ENCODE measurements around the gene RPL10.

Gene RPL10

GRCh38 chrX:154380787-154381186 lies 17.4 kb upstream of the RPL10 start:
- peak overlapping the region; percentile 96; the same call in 1 of the 2 replicates for H3K9ac ChIP-seq (ENCODE audit: low read length)

GRCh38 chrX:154381271-154381670 lies 16.9 kb upstream of the RPL10 start:
- no peak overlapping the region for H3K4me3 ChIP-seq (ENCODE audit: low read depth, low read length, poor library complexity, severe bottlenecking)
- no peaks in the 10 kb centered on the region for H3K9me2 ChIP-seq (ENCODE audit: low read depth, low read length)
- no peaks in the 10 kb centered on the region for H3K9me3 ChIP-seq (ENCODE audit: low read length)
- H3K27ac ChIP-seq (ENCODE audit: low read depth, low read length, poor library complexity, severe bottlenecking) = no peak overlapping the region
- H3K4me1 ChIP-seq (ENCODE audit: insufficient read depth, low read length, severe bottlenecking) = peaks cover 25% of the 10 kb centered on the region
- H4K20me1 ChIP-seq (ENCODE audit: insufficient read depth, low read length) = no peaks in the 10 kb centered on the region
- H3K4me2 ChIP-seq (ENCODE audit: low read length) = no peak overlapping the region
- H3K27me3 ChIP-seq (ENCODE audit: insufficient read depth, low read length) = no peaks in the 10 kb centered on the region
- no peak overlapping the region for H2AFZ ChIP-seq (ENCODE audit: low read length)
- TF ChIP-seq CTCF (IDR thresholded peaks at IDR 0.05; ENCODE audit: low read length) (no peak), EZH2 (IDR thresholded peaks at IDR 0.05; ENCODE audit: borderline replicate concordance, low read length) (no peak)
- H3F3A ChIP-seq (ENCODE audit: insufficient read depth, low read length) = no peaks in the 10 kb centered on the region
- H3K36me3 ChIP-seq (ENCODE audit: insufficient read depth, low read length) = peaks cover 8% of the 10 kb centered on the region
- no peak overlapping the region for H3K9ac ChIP-seq (ENCODE audit: low read length)
- H3K79me2 ChIP-seq (ENCODE audit: insufficient read depth, low read length) = no peaks in the 10 kb centered on the region; the same call in 1 of the 2 replicates

More at GRCh38 chrX:154380787-154381186, 17.4 kb upstream of the RPL10 start:
- Histone ChIP-seq H3K4me1 (ENCODE audit: insufficient read depth, low read length, severe bottlenecking) (peaks cover 25% of the 10 kb centered on the region), H4K20me1 (ENCODE audit: insufficient read depth, low read length) (no peaks in the 10 kb centered on the region), H2AFZ (ENCODE audit: low read length) (no peak overlapping the region), H3F3A (ENCODE audit: insufficient read depth, low read length) (no peaks in the 10 kb centered on the region), H3K27me3 (ENCODE audit: insufficient read depth, low read length) (no peaks in the 10 kb centered on the region), H3K9me2 (ENCODE audit: low read depth, low read length) (no peaks in the 10 kb centered on the region), H3K36me3 (ENCODE audit: insufficient read depth, low read length) (peaks cover 8% of the 10 kb centered on the region), H3K27ac (ENCODE audit: low read depth, low read length, poor library complexity, severe bottlenecking) (no peak overlapping the region), H3K4me3 (ENCODE audit: low read depth, low read length, poor library complexity, severe bottlenecking) (peak overlapping the region; percentile 90), H3K9me3 (ENCODE audit: low read length) (no peaks in the 10 kb centered on the region), H3K79me2 (ENCODE audit: insufficient read depth, low read length) (no peaks in the 10 kb centered on the region; the same call in 1 of the 2 replicates), H3K4me2 (ENCODE audit: low read length) (peak overlapping the region; percentile 73; the same call in 1 of the 2 replicates)
- TF ChIP-seq CTCF (IDR thresholded peaks at IDR 0.05; ENCODE audit: low read length) = no peak
- no peak for TF ChIP-seq EZH2 (IDR thresholded peaks at IDR 0.05; ENCODE audit: borderline replicate concordance, low read length)

GRCh38 chrX:154382483-154383069 lies 15.6 kb upstream of the RPL10 start:
- Histone ChIP-seq H3K4me2 (ENCODE audit: low read length) (no peak overlapping the region), H3K9me3 (ENCODE audit: low read length) (no peaks in the 10 kb centered on the region), H3K79me2 (ENCODE audit: insufficient read depth, low read length) (no peaks in the 10 kb centered on the region; the same call in 1 of the 2 replicates), H2AFZ (ENCODE audit: low read length) (no peak overlapping the region), H3K27me3 (ENCODE audit: insufficient read depth, low read length) (no peaks in the 10 kb centered on the region), H4K20me1 (ENCODE audit: insufficient read depth, low read length) (no peaks in the 10 kb centered on the region), H3K4me3 (ENCODE audit: low read depth, low read length, poor library complexity, severe bottlenecking) (no peak overlapping the region), H3K27ac (ENCODE audit: low read depth, low read length, poor library complexity, severe bottlenecking) (no peak overlapping the region), H3K9ac (ENCODE audit: low read length) (no peak overlapping the region), H3F3A (ENCODE audit: insufficient read depth, low read length) (no peaks in the 10 kb centered on the region), H3K4me1 (ENCODE audit: insufficient read depth, low read length, severe bottlenecking) (peaks cover 22% of the 10 kb centered on the region), H3K36me3 (ENCODE audit: insufficient read depth, low read length) (peaks cover 8% of the 10 kb centered on the region), H3K9me2 (ENCODE audit: low read depth, low read length) (no peaks in the 10 kb centered on the region)
- TF ChIP-seq EZH2 (IDR thresholded peaks at IDR 0.05; ENCODE audit: borderline replicate concordance, low read length) (no peak), CTCF (IDR thresholded peaks at IDR 0.05; ENCODE audit: low read length) (no peak)

Data from OCI-LY1 (cell line).